MM.1S (cell line): ENCODE results near the gene ABCA13.

Experiments
- CTCF ChIP-seq: fragments of 300-600 bp; sonication (generic); IDR thresholded peaks from 2 replicates; pipeline ENCODE4 v1.5.1; 2016; ENCODE audit warnings: antibody characterized with exemption, low read length, mixed read lengths
- EZH2 ChIP-seq: fragments of 300-600 bp; sonication (generic); optimal IDR thresholded peaks from 2 replicates; pipeline ENCODE3; 2017; ENCODE audit warnings: low read depth, mild to moderate bottlenecking, antibody characterized with exemption, low read length, mixed read lengths

GRCh38 chr7:48261696-48262095, 90.4 kb downstream of the ABCA13 start:
- TF ChIP-seq CTCF (no peak), EZH2 (no peak)
